Activated gamma-delta T cell treated with anti-CD3 and anti-CD28 coated beads, Interleukin-2, amount 50 U/mL, for 16 hours (primary cell): ENCODE measurements around the gene DSTN.

Experiments used
- DNase-seq: peaks from one replicate; pipeline ENCODE4 v3.0.0-alpha.2; 2020; ENCODE audit warnings: low read depth

Gene DSTN

GRCh38 chr20:17549131-17549530 is 20.7 kb upstream of the DSTN start:
- no peak for DNase-seq

DNA sequence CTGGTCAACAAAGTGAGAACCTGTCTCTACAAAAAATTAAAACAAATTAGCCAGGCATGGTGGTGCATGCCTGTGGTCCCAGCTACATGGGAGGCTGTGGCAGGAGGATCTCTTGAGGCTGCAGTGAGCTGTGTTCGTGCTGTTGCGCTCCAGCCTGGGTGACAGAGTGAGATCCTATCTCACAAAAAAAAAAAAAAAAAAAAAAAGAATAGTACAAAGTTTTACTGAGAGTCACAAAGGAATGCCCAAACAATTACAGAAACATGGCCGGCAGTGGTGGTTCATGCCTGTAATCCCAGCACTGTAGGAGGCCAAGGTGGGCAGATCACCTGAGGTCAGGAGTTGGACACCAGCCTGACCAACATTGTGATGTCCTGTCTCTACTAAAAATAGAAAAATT is 14.8 kb upstream of the DSTN start:
- DNase-seq: no peak

DNA sequence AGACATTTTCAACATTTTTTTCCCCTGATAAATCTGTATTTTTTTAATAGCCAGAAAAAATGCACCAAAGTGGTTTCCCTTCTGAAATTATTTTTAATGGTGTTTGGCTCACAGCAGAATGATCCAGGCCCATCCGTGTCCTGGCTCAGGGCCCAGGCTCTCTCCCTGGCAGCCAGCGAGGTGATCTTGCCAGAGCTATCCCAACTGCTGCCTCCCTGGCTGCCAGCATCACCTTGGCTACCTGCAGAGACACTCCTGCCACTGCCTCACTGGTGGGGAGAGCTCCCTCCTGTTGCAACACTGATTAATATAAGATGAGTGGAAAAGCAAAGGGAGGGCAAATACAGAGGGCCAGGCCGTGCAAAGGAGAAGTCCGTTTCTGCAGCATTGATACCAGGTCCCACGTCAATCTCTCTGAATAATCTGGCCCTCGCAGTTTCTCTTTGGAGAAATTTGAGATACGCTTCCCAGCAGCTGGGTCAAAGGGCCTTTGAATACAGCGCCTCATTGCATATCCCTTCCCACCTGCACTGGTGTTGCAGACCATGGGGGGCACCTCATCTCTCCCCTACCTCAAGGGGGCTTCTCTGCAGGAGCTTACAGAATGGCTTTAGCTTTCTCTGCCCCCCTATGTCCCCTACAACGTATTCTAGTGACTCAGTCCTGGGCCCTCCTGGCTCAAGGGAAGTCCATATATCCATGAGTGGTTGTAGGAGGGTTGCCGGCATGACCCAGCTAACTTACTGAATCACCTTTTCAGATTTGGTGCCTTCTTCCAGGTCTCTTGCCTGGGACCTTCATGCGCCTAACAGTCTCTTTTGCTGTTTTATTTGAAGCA is 12.8 kb upstream of the DSTN start:
- no peak for DNase-seq

DNA sequence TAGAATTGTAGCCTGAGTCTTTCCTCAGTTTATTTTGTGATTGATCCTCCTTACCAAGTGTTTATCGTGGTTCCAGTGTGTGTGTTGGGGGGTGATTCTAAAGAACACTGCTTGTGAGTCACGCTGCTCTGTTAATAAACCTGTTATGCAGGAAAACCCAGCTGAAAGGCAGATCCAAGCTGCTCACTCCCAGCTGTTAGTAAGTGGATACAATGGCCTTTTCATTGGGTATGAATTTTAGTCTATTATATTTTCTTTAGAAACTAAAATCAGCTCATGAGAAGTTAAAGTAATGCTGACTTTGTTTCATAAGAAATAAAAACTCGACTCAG is 12.2 kb upstream of the DSTN start:
- DNase-seq: no peak

DNA sequence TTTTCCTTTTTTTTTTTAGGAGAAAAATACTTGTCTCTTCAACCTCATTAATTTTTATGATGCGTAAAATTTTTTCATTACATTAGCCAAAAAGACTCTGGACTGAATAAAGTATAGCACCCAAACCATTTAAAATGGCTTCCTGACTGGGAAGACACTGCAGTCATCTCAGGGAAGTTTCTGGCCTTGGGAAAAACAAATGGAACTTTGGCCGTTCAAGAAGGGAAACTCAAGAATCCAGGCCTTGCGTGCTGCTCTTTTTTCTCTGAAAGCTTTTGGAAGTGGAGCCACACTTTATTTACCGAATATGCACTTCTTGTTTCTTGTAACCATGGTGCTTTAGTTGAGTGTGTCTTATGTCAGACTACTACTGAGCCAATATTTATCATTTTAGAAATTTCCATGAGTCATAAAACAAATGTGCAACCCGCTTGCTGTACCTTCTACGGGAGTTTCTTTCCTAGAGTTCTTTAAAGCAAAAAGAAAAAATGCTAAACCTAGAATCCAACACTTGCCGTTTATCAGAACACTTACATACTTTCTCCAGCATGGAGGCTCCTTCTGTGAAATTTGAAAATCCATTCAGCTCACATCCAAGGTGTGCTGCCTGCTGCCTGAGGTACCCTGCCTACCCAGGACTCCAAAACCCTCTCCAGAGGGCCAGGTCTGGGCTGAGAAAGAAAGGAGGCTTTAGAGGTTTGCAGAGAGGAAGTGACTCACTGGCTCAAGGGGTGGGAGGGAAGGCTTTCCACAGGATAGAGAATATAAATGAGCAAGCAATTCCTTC is 11.5 kb upstream of the DSTN start:
- DNase-seq: no peak

- DNase-seq: no peak
These were observed 11.0 kb upstream of the DSTN start for GRCh38 chr20:17558941-17559304.

- DNase-seq: no peak
These were observed 10.5 kb upstream of the DSTN start for GRCh38 chr20:17559338-17559737.

GRCh38 chr20:17560344-17561074 is 9.4 kb upstream of the DSTN start:
- DNase-seq: no peak

- DNase-seq: no peak
These were observed 7.0 kb upstream of the DSTN start for GRCh38 chr20:17562804-17563305.

GRCh38 chr20:17565169-17565845 is 4.6 kb upstream of the DSTN start:
- DNase-seq: no peak

- no peak for DNase-seq
These were observed 3.5 kb upstream of the DSTN start for GRCh38 chr20:17566345-17566744.

GRCh38 chr20:17568045-17568788 is 1.7 kb upstream of the DSTN start:
- no peak for DNase-seq

GRCh38 chr20:17568972-17569521 is 828 bp upstream of the DSTN start:
- DNase-seq: no peak

DNA sequence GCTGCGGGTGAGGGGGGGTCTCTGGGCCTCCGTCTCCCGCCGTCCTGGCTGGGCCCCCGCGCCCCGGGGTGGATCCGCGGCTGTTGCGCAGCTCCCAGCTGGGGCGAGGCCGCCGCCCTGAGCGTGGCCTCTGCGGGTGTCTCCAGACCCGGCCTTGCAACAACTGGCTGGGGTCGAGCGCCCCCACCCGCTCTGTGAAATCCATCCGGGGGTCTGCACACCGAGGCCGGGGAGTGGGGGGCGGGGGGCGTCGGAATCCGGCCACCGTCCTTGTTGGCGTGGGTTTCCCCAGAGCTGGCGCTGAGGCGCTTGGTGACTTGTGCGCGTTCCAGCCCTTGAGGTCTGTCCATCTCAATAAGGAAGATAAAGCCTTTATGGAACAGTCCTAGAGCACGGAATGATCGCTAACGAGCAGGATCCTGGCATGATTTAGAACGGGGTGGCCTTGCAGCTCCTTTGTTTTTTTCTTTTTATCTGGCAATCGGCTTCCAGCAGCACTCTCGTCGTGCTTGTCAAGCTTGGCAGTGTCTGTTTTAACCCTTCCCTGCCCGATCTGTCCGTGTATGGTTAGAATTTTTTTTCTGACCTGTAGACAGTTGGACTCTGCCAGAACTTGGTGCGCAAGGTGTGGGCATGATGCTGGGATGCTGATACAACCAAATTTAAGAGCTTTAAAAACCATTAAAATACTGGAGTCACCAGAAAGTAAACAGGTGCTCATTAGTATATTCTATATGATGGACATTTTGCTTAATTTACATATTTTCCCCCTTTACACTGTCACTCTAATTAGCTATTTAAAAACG is 675 bp downstream of the DSTN start:
- no peak for DNase-seq

DNA sequence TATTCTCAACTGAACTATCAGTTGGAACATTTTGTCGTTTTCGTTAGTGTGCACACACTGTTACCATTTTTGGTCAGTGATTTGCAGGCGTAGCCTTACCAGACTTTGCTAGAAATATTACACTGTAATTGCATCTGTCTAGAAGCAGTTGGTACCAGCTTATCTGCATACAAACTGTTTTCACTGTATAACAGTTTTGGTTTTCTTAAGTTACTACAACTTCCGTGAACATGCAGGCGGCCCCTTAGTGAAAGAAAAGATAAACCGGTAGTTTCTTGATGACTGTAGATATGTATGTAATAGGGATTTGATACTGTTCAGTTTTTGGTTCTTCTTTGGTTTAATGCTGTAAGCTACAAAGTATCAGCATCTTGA is 1.3 kb downstream of the DSTN start:
- no peak for DNase-seq

- DNase-seq: no peak
These were observed 2.3 kb downstream of the DSTN start for GRCh38 chr20:17572034-17572638.

GRCh38 chr20:17573463-17573862 is 3.6 kb downstream of the DSTN start:
- DNase-seq: no peak

DNA sequence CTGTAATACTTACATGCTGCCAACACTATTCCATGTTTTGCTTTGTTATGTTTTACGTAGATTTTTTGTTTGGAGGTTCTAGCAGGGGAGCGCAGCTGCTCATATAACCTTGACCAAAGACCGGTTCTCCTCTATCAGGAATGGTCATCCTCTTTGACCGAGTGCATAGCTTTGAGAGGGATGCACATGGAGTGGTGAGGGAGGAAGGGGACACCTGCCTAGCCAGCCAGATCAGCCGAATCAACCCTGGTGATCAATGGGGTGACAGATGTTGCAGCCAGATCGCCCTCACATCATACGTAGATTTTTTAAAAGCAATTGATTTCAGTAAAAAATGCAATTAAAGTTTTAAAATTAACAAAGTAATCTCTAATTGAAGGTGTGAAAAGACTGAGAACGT is 6.3 kb downstream of the DSTN start:
- DNase-seq: no peak

DNA sequence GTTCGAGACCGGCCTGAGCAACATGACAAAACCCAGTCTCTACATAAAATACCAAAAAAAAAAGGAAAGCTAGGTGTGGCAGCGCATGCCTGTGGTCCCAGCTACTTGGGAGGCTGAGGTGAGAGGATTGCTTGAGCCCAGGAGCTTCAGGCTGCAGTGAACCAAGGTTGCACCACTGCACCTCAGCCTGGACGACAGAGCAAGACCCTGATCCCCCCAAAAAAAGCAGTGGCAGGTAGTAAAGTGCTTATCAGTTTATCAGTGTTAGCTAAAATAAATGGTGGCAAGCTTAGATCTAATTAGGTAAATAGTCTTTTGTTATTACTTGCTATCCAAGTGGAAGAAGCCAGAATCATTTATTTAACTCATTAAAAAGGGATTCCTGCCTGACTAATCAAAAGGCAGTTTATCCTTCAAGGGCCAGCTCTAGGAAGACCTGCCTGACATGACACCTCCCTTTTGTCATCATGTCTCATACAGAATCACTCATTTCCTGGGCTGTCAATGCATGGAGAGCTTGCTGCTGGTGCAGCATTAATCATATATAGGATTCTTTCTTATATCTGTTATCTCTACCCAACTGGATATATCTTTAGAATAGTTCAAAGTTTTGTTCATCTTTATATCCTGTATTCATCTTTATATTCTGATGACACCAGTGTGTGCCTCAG is 9.6 kb downstream of the DSTN start:
- no peak for DNase-seq
